GM23338 (cell line): ENCODE measurements around the gene SDHA.
"Not testable (repeated sequence)": the region's sequence is repeated elsewhere in the genome, so short reads cannot be mapped to it uniquely, and the experiment has no call there.

ENCODE experiments used
- CREB1 ChIP-seq: fragments of 250-450 bp; sonication (Bioruptor Pico); IDR thresholded peaks from 2 replicates; pipeline ENCODE4 v1.5.0; 2020; ENCODE audit warnings: low read depth, mild to moderate bottlenecking, moderate library complexity
- CTCF ChIP-seq, 2 experiments: fragments of 200-600 bp in 1 of 2; sonication (generic) in 1 of 2; conservative IDR thresholded peaks; 2 replicates each; pipeline versions ENCODE4 v1.5.1 to v1.6.1; 2016 to 2017; ENCODE audit warnings: antibody characterized with exemption in 2 of 2, low read depth in 2 of 2, mild to moderate bottlenecking in 2 of 2, moderate library complexity in 1 of 2
- ETS1 ChIP-seq: IDR thresholded peaks from 2 replicates; pipeline ENCODE4 v1.6.1; 2016; ENCODE audit warnings: antibody characterized with exemption
- EZH2 ChIP-seq: fragments of 200-600 bp; sonication (generic); IDR thresholded peaks from one replicate; pipeline ENCODE4 v1.8.0; 2017; ENCODE audit warnings: antibody characterized with exemption, mild to moderate bottlenecking, low read depth; ENCODE audit not compliant: unreplicated experiment
- EZH2phosphoT487 ChIP-seq: fragments of 200-600 bp; sonication (generic); IDR thresholded peaks from one replicate; pipeline ENCODE4 v1.8.1; 2018; ENCODE audit warnings: antibody characterized with exemption; ENCODE audit not compliant: unreplicated experiment
- JUNB ChIP-seq: IDR thresholded peaks from one replicate; pipeline ENCODE4 v1.6.1; 2016; ENCODE audit warnings: antibody characterized with exemption; ENCODE audit not compliant: unreplicated experiment
- POLR2AphosphoS5 ChIP-seq: IDR thresholded peaks from 2 replicates; pipeline ENCODE4 v1.6.1; 2016; ENCODE audit warnings: antibody characterized with exemption, low read depth
- REST ChIP-seq: IDR thresholded peaks from one replicate; pipeline ENCODE4 v1.6.1; 2018; ENCODE audit warnings: antibody characterized with exemption; ENCODE audit not compliant: unreplicated experiment
- ZNF114 ChIP-seq: fragments of 250-450 bp; sonication (Bioruptor Pico); IDR thresholded peaks from 2 replicates; pipeline ENCODE4 v1.5.0; 2020; ENCODE audit warnings: mild to moderate bottlenecking, moderate library complexity

- TF ChIP-seq REST; CTCF (conservative IDR thresholded peaks at IDR 0.05; ENCODE audit: low read depth in 2 of 2); EZH2; CREB1 (CRISPR knock-in tag); POLR2AphosphoS5; EZH2phosphoT487; ZNF114 (CRISPR knock-in tag); JUNB; ETS1: not testable (repeated sequence)
Measured at GRCh38 chr5:251975-252374, 33.9 kb downstream of the SDHA start.
